Measurements from ENCODE around the gene CCDC17.

CCDC17 gene

DNA sequence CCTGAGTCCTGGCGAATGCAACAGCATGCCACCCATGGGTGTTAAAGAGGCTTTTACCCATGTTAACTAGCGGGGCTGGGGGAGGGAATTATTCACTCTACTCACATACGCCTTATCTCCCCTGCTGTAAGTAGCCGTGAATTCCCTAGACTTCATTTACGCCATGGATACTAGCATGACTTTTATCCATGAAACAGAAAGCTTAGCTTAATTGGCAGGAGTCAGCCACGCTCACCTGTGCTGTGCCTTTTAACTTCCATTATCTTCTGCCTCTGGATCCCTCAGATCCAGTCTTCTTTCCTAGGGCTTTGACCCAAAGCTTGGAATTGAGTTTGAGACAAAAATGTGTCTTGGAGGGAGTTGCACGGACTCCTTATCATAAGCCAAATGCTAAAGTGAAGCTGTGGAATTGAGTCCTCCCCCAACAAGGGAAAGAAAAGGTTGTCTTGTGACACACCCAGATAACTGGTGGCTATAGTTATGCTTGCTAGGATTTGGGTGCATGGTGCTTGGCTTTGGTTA is 49.7 kb downstream of the CCDC17 start:
- DNase-seq, result no peak

DNA sequence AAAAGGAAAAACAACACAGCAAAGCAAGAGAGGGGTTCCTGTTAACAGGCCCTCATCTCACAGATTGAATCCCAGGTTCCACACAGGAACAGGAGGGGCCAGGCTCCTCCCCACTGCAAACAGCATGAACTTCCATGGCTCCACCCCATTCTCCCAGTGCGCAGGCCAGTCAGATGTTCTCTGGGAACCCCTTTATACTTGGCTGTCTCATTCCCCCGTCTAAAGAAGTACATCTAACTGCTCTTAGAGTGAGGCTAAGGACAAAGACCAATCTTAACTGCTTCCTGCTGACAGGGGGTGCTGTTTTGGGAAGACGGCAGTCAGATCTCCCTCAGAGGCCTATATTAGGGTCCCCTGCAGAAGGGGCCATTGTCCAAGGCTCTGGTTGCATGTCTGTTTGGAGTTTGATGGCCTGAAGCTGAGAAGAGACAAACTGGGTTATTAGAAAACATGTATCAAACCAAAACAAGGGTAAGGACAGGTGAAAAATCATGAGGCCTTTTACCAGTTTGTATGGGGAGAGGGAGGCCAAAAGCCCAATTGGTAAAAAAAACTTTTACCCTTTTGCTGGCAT is 50.5 kb downstream of the CCDC17 start:
- DNase-seq, result no peak

DNA sequence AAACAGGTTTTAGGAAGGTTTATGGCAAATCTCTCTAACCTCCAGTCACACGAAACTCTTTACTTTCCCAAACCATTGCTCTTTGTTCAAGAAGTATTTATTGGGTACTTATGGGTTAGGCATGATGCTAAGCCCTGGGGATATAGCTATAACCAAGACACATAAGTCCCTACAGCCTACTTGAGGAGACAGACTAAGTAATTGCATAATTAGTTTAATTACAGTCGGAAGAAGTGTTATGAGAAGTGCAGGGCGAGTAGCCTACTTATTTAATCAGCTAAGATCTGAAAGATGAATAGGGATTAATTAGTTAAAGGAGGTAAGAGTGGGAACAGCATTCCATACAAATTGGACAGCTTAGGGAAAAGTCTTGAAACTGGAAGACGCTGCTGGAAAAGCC is 53.2 kb downstream of the CCDC17 start:
- no peak for DNase-seq

Measured in NCI-H1417 treated with DMSO at 0.1 percent for 48 hours (cell line).